GM12872 (cell line): Measurements from ENCODE around the gene CDK6.

Source experiments
- TF ChIP-seq, protein P1 (sequence below): IDR thresholded peaks from 3 replicates; pipeline ENCODE4 v1.5.1; 2011; ENCODE audit warnings: low read depth, mild to moderate bottlenecking, low read length, moderate library complexity; ENCODE audit not compliant: insufficient read depth

Gene CDK6

DNA sequence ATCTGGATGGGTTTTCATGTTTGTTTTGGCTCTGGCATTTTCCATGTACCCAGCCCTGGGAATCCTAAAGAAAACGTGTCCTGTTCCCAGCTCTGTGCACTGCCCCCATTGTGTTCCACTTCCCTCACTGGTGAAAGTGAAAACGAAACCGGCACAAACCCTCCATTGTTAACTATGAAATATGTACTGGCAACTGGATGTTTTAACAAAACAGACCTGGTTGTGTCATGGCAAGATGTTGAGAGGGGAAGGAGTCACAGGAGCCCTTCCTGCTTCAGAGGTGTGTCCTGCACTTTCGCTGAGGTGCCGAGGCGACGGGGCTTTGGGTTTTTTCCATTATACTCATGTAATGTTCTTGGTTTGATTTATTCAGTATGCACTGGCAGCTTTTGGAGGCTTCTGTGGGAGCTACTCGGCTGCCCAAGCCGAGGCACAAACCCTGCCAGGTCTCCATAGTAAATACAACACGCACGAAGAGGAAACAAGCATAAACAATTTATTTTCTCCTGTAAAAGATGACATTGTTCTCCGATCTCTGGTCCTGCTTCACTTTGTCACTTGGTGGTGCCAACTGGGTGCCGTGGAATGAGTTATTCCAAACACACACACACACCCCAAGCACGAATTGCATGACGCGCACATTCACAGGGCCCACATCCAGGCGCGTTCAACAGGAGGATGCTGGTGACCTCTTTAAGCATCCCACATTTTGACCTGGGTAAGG is 118.2 kb downstream of the CDK6 start:
- TF ChIP-seq, protein P1, sequence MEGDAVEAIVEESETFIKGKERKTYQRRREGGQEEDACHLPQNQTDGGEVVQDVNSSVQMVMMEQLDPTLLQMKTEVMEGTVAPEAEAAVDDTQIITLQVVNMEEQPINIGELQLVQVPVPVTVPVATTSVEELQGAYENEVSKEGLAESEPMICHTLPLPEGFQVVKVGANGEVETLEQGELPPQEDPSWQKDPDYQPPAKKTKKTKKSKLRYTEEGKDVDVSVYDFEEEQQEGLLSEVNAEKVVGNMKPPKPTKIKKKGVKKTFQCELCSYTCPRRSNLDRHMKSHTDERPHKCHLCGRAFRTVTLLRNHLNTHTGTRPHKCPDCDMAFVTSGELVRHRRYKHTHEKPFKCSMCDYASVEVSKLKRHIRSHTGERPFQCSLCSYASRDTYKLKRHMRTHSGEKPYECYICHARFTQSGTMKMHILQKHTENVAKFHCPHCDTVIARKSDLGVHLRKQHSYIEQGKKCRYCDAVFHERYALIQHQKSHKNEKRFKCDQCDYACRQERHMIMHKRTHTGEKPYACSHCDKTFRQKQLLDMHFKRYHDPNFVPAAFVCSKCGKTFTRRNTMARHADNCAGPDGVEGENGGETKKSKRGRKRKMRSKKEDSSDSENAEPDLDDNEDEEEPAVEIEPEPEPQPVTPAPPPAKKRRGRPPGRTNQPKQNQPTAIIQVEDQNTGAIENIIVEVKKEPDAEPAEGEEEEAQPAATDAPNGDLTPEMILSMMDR, result no peak

DNA sequence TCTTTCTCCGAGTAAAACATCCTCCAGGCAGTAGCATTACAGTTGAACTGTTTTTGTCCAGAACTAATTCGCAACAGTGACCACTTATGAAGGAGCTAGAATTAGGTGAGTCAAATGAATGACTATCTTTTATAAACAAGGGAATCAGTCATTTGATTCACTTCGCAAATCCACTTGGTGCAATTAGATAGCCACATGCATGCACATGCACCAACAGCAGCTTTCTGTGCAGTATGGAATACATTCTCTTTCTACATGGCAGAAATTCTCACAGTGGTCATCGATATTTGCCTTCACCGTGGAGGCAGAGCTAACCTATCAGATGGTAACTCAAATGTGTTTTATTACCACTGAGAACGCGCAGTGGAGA is 118.8 kb downstream of the CDK6 start:
- TF ChIP-seq, protein P1, result no peak

DNA sequence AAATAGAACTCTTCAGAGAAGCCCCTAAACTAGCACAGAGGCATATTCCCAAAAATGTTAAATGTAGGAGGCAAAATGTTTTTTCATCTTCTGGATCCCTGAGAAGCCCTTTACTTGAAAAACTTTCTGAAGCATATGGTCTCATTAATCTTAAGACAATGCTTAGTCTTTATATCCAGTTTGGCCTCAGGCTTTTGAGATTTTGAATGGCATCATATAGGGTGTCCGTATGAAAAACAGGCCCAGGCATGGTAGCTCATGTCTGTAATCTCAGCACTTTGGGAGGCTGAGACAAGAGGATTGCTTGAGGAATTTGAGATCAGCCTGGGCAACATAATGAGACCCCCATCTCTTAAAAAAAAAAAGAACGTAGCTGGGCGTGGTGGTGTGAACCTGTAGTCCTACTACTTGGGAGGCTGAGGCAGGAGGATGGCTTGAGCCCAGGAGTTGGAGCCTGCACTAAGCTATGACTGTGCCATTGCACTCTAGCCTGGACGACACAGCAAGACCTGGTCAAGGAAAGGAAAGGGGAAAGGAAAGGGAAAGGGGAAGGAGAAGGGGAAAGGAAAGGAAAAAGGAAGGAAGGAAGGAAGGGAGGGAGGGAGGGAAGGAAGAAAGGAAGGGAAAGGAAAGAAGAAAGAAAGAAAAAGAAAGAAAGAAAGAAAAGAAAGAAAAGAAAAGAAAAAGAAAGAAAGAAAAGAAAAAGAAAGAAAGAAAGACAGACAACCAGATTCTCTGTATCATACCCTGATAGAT is 119.4 kb downstream of the CDK6 start:
- TF ChIP-seq, protein P1, result no peak

DNA sequence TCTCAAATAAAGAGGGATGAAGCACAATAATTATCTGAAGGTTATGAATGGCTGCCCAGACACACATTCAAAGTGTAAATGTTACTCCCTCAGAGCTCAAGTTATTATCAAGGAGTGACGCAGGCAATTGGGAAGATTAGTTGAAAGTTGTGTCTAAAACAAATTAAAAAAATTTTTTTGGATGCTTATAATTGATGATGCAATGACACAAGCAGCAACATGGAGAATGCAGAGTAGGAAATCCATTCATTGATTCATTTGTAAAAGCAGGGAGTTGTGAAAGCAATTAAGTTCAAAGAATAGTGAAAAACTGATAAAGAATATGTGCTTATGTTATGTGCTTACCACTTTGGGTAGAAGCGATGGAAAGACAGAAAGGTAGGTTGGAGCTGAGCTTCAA is 120.4 kb downstream of the CDK6 start:
- TF ChIP-seq, protein P1, result no peak

DNA sequence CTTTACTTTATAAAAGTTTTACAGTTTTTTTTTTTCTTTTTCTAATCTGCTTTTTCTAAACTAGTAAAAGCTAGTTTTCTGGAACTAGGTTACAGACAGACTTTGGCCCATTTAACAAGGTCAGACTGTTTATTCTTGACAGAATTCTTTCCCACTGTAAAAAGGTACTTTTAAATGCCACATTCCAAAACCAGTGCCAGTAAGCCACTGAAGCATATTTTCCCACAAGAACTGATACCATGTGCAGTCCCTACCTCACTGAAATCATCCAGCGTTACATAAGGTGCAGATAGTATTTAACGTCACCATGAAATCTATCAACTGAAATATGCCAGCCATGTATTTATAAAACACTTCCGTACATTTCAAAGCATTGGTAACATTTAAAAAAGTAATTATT is 121.6 kb downstream of the CDK6 start:
- TF ChIP-seq, protein P1, result no peak

DNA sequence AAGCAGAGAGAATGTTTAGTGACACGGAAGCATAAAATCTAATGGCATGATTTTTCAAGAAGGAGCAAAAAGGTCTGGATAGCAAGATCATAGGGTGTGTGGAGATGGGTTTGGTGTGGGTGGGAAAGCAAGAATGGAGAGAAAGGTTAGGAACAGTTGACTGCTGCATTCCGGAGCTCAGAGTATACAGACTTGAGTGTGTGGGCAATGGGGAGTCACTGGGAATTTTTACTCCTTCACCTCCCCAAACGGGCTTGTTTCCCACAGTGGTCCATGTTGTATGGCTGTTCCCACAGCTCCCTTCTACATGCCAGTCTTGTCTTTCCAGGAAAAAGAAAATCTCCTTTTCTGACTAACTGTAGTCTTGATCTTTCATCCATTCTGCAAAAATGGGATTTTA is 122.1 kb downstream of the CDK6 start:
- TF ChIP-seq, protein P1, result no peak

DNA sequence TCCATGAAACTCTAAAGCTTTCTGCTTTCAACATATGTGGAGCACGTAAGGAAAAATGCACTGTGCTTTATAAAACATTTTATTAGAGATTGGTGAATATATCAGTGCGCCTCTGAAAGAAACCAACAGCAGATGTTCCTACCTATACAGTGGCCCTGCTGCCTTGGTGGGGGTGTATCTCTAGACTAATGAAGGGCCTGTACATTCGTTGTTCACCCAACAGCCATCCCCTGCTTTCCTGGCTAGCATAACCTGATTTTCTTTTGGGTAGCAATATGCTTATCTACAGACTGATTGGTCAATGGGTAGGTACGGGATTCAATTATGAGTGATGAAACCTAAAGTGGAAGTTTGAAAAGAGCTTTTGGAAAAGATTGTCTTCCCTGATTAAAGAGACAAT is 126.5 kb downstream of the CDK6 start:
- TF ChIP-seq, protein P1, result no peak
